Measurements from ENCODE around the gene OCIAD1.
"Not testable (repeated sequence)": the region's sequence is repeated elsewhere in the genome, so short reads cannot be mapped to it uniquely, and the experiment has no call there.

OCIAD1 gene

DNA sequence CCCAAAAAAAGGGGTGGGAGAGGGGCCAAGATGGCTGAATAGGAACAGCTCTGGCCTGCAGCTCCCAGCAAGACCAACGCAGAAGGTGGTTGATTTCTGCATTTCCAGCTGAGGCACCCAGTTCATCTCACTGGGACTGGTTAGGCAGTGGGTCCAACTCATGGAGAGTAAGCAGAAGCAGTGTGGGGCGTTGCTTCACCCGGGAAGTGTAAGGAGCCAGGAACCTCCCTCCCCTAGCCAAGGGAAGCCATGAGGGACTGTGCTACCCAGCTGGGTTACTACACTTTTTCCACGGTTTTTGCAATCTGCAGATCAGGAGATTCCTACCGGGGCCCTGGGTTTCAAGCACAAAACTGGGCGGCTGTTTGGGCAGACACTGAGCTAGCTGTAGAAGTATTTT is 13.9 kb upstream of the OCIAD1 start:
- no peak for DNase-seq (ENCODE audit: low read depth in 3 of 3, low spot score in 1 of 3)

DNA sequence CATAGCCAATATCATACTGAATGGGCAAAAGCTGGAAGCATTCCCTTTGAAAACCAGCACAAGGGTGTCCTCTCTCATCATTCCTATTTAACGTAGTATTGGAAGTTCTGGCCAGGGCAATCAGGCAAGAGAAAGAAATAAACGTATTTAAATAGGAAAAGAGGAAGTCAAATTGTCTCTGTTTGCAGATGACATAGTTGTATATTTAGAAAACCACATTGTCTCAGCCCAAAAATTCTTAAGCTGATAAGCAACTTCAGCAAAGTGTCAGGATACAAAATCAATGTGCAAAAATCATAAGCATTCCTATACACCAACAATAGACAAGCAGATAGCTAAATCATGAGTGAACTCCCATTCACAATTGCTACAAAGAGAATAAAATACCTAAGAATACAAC is 9.5 kb upstream of the OCIAD1 start:
- DNase-seq (ENCODE audit: low read depth in 3 of 3, low spot score in 1 of 3): not testable (repeated sequence)

DNA sequence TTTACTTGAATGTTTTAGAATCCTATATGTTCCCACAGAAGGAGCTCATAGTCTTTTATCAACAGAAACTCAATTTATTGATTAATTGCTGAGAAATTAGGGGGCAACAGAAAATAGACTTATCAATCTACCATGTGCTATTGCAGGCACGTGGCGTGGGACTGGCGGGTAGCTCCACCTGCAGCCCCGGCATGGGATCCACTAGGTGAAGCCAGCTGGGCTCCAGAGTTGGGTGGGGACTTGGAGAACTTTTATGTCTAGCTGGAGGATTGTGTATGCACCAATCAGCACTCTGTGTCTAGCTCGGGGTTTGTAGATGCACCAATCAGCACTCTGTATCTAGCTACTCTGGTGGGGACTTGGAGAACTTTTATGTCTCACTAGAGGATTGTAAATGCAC is 3.3 kb upstream of the OCIAD1 start:
- DNase-seq (ENCODE audit: low read depth in 3 of 3, low spot score in 1 of 3): no peak

DNA sequence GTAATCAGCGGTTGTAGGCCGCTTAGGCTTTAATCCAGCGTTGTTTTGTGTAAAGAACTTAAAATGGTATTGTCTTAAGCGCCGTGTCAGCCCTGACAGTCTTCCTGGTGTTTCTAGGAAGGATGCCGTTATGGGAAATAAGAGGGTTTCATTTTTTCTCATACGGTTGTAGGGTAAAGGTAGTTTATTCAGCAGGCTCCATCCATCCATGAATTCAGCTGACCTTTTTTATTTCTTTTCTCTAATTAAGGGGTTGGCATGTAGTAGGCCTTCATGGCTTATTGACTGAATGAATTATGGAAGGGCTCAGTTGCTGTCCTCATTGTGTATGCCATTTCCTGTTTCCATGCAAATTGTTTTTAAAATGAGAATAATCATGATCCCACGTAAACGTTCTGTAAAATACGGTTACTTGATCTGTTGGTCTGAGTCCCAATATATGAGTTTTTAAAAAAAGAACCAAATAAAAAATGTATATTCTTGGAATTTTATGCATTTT is 693 bp downstream of the OCIAD1 start:
- DNase-seq (ENCODE audit: low read depth in 3 of 3, low spot score in 1 of 3): no peak

DNA sequence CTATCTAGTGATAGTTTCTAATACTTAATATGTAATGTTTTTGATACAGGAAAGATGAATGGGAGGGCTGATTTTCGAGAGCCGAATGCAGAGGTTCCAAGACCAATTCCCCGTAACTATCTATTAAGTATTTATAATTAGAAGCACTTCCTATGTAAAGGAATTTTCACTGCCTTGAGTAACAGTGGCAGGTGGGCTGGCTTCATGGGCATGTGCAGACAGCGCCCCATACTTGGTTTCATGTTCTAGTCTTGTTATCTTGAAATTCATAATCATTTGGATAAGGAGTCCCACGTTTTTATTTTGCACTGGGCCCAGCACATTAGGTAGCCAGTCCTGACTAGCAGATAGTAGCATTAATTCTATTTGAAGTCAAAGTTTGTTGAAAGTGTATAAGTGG is 1.7 kb downstream of the OCIAD1 start:
- no peak for DNase-seq (ENCODE audit: low read depth in 3 of 3, low spot score in 1 of 3)

DNA sequence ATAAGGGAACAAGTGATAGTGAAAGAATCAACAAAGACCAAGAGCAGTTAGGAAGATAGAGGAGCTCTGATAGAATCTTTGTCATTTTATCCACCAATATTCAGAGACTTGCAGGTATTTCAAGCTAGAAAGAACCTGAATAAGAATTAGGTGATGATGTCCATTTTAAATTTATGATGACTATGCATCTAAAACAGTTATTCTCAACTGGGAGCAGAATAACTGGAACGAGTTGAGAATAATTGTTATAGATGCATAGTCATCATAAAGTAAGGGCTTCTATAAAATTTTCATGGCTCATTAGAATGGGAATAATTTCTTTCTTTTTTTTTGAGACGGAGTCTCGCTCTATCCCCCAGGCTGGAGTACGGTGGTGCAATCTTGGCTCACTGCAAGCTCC is 5.8 kb downstream of the OCIAD1 start:
- no peak for DNase-seq (ENCODE audit: low read depth in 3 of 3, low spot score in 1 of 3)

DNA sequence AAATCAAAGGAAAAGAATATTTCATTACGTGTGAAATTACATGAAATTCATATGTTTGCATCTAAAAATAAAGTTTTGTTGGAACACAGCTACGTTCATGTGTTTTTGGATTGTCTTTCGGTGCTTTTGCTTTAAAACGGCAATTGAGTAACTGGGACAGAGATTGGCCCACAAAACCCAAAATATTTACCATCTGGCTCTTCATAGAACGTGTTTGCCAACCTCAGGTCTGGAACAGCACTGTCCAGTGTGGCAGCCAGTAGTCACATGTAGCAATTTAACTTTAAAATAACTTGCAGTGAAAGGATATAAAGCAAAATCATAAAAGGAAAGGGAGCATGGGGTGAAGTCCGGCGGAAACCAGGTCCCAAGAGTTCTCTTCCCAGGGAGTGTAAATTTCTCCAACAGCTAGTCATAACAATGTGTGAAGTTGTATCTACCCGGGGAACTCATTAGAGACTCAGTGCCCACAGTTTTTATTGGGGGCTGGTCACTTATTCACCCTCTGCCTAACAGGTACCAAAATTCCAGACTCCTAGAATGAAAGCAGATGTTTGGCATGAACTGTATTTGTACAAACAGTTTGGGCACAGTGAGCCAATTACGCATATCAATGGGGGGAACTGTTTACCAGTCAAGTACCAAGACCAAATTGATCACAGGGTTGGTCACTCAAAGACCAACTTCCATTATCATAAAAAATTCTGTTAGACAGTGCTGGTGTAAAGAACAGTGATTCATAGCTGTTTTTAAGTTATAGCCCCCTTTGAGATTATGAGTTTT is 10.3 kb downstream of the OCIAD1 start:
- DNase-seq (ENCODE audit: low read depth in 3 of 3, low spot score in 1 of 3): no peak

DNA sequence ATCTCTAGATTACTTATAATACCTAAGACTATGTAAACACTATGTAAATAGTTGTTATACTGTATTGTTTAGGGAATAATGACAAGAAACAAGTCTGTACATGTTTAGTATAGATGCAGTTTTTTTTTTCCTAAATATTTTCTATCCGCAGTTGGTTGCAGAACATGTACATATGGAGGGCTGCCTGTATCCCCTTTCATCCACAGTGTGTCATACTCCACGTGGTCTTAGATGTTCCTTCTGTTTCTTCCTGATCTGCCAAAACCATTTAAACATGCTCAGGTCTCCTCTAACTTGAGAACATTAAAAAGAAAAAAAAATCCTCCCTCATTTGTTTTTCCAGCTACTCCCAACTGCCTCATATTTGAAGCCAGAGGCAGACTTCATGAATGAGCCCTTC is 14.0 kb downstream of the OCIAD1 start:
- DNase-seq (ENCODE audit: low read depth in 3 of 3, low spot score in 1 of 3): no peak

DNA sequence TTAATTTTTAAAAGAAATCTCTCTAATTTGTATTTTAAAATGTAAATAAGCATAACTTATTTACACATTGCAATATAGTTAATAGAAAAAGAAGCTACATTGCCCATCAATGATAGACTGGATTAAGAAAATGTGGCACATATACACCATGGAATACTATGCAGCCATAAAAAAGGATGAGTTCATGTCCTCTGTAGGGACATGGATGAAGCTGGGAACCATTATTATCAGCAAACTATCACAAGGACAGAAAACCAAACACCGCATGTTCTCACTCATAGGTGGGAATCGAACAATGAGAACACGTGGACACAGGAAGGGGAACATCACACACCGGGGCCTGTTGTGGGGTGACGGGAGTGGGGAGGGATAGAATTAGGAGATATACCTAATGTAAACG is 17.9 kb downstream of the OCIAD1 start:
- DNase-seq (ENCODE audit: low read depth in 3 of 3, low spot score in 1 of 3): not testable (repeated sequence)

DNA sequence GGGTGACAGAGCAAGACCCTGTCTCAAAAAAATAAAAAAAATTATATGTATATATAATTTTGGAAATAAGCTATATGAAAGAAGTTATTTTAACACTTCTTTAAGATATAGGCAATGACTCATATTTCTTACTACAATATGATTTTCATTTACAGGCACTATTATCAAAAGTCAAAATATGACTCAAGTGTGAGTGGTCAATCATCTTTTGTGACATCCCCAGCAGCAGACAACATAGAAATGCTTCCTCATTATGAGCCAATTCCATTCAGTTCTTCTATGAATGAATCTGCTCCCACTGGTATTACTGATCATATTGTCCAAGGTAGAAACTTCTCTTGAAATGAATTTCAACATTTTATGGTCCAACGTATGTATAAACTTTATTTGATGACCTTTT is 20.8 kb downstream of the OCIAD1 start:
- no peak for DNase-seq (ENCODE audit: low read depth in 3 of 3, low spot score in 1 of 3)

DNA sequence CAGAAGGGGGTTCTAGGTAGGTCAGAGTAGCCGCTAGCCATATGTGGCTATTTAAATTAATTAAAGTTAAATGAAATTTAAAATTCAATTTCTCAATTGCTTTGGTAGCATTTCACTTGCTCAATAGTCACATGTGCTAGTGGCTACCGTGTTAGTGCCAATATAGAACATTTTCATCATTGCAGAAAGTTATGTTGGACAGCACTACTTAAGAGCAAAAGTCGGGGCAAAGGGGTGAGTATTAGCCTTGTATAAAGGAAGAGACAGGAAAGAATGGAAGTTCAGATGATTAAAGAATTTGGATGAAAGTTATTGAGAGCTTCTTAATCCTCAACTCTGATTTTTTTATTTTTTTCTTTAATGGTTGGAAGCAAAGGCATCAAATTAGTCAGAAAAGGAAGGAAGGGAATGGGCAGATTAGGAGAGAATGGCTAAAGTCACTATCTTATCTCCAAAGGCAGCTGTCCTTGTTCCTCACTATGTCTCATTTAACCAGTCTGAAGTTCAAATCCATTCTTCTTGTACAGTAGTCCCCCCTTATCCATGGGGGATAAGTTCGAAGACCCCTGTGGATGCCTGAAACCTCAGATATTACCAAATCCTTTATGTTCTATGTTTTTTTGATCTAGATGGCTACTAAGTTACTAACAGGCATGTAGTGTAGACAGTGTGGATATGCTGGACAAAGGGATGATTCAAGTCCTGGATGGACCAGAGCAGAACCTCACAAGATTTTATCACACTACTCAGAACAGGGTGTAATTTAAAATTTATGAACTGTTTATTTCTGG is 22.9 kb downstream of the OCIAD1 start:
- no peak for DNase-seq (ENCODE audit: low read depth in 3 of 3, low spot score in 1 of 3)

DNA sequence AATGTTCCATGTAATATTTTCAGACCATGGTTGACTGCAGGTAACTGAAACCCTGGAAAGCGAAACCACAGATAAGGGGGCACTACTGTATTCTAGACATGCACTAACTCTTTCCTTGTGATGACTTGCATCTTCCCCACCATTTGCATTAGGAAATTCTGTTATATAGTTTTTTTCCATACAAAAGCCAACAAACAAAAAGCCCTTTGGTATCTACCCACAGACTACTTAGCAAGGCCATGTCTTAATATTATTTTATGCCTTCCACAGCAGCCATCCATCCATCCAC is 23.5 kb downstream of the OCIAD1 start:
- no peak for DNase-seq (ENCODE audit: low read depth in 3 of 3, low spot score in 1 of 3)

DNA sequence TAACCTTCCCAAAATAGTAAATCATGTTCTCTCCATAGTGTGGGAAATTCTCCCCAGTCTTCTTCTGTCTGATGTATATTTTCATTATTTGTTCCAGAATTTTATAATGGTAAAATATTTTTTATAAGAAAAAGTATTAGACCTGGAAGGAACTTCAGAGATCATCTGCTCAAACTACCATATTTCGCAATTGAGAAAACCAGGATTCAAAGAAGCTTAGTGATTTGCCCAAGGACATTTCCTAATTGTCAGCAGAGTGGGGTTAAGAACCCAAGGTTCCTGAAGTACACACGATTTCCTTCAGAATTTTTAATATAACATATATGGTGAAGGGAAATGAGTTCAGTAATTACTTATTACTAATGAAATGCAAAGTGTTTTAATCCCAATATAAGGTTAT is 24.1 kb downstream of the OCIAD1 start:
- DNase-seq (ENCODE audit: low read depth in 3 of 3, low spot score in 1 of 3): no peak

DNA sequence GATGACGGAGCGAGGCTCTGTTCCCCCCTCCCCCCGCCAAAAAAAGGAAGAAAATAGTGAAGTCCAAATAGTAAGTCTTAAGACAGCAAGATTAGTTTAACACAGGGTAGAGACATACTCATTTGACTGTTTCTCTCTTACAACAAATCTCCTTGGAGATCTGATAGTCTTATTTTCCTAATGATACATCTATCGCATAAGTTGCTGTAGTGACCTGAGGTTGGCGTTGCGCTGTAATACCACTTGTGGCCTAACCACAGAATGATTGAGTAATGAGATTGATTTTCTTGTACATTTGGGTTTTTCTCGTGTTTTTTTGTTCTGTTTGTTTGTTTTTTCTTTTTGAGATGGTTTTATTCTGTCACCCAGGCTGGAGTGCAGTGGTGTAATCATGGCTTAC is 27.2 kb downstream of the OCIAD1 start:
- DNase-seq (ENCODE audit: low read depth in 3 of 3, low spot score in 1 of 3): no peak

DNA sequence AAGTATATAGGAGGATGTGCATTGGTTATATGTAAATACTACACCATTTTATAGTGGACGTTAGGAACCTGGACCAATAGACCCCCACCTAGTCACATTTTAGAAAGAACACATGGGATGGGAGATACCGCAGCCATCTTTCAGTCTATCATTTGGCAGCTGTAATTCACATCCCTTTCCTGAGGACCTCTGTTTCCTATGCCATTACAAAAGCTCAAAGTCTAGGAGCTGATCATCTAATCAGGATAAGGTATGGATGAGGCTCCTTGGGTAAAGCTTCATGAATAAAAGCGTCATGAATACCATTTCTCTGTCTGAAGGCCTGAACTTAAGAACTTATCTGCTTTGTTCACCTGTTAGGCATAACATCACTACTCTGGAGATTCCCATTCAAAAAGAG is 31.1 kb downstream of the OCIAD1 start:
- no peak for DNase-seq (ENCODE audit: low read depth in 3 of 3, low spot score in 1 of 3)

DNA sequence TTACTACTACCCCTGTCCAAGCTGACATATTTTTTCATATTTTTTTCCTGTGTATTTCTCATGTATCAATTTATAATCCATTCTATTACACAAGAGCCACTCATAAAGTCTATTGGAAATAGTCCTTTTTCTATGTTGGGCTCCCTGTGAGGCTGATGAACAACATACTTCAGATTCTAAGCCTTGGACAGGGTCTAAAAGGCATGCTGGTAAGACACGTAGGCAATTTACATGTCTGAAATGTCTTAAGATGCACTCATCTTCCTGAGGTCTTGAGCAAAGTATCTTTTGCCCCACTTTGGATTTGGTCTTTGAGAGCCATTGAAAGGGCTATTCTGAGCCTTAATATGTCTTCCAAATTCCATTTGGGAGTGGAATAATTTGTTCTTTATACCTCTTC is 31.8 kb downstream of the OCIAD1 start:
- DNase-seq (ENCODE audit: low read depth in 3 of 3, low spot score in 1 of 3): no peak

DNA sequence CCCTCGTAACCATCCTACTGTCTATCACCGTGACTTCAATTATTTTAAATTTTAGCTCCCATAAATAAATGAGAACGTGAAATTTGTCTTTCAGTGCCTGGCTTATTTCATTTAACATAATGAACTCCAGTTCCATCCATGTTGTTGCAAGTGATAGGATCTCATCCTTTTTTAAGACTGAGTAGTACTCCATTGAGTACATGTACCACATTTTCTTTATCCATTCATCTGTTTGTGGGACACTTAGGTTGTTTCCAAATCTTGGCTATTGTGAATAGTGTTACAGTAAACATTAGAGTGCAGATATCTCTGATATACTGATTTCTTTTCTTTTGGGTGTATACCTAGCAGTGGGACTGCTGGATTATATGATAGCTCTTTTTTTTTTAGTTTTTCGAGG is 32.8 kb downstream of the OCIAD1 start:
- DNase-seq (ENCODE audit: low read depth in 3 of 3, low spot score in 1 of 3): no peak

DNA sequence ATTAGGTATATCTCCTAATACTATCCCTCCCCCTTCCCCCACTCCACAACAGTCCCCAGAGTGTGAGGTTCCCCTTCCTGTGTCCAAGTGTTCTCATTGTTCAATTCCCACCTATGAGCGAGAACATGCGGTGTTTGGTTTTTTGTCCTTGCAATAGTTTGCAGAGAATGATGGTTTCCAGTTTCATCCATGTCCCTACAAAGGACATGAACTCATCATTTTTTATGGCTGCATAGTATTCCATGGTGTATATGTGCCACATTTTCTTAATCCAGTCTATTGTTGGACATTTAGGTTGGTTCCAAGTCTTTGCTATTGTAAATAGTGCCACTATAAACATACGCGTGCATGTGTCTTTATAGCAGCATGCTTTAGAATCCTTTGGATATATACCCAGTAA is 33.8 kb downstream of the OCIAD1 start:
- not testable (repeated sequence) for DNase-seq (ENCODE audit: low read depth in 3 of 3, low spot score in 1 of 3)

DNA sequence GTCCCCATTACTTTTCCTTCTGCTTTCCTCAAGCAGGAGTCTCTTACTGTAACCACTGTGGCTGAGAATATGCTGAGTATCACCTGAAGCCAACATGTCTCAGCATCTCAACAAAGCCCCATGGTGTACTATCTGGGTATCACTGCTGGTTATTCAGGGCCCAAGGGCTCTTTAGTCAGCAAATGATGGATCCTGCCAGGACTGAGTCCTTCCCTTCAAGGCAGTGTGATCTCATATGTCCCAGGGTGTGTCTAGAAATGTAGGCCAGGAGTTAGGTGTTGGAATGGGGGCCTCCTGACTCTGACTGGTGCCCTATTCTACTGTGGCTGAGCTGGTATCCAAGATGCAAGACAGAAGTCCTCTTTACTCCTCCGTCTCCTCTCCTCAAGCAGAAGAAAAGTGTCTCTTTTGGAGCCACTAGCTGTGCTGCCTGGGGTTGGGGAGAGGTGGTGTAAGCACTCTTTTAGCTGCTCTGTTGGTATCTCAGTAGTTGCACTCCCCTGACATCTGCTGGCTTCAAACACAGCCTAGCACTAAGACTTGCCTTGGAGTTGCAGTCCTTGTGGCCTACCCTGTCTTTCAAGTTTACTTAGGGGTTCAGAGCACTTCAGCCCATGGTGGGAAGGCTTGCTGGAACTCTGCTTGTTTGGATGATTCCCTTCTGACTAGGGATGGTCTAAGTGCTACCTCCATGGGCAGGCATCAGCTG is 47.1 kb downstream of the OCIAD1 start:
- no peak for DNase-seq (ENCODE audit: low read depth in 3 of 3, low spot score in 1 of 3)

DNA sequence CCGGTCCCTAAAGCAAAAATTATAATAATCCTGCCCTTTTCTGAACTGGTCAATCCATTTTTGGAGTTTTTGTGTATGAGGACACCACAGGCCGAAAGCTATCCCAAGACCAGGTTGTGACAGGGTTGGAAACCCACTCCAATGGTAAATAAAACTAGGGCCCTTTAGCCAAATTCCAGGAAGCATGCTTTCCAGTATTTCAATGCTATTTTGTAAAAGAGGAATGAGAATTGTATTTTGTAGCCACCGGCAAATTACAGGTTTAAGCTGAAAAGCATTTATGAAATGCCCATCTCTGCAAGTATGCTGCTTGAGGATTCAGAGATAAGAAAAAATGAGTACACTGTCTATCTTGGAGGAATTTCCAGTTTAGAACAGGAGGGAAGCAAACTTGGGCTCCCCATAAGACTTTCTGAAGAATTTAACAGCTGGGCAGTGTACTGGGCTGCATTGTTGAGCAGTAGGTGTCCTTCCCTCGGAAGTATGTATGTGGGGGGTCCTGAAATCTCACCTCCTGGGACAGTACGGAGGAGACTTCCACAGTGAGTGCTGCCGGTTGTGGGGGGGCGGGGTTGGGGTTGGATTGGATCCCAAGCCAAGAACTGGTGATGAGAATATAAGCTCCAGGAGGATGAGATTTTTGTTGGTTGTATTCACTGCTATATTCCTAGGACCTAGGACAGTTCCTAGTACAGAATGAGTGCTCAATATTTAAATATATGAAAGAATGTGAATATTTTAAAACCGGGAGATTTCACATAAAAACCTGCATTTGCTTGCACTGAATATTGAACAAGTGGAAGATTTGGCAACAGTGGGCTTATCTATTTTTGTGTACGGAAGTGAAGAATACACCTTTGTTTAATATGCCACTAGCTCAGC is 48.9 kb downstream of the OCIAD1 start:
- DNase-seq (ENCODE audit: low read depth in 3 of 3, low spot score in 1 of 3): no peak

DNA sequence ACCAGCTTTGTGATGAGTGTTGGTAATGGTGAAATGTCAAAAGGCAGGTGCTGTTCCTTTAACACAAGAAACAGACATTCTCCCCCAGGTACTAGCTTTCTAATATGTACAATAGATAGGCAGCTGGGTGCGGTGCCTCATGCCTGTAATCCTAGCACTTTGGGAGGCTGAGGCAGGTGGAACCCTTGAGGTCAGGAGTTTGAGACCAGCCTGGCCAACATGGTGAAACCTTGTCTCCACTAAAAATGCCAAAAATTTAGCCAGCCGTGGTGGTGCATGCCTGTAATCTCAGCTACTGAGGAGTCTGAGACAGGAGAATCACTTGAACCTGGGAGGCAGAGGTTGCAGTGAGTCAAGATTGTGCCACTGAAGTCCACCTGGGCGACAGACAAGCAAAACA is 50.8 kb downstream of the OCIAD1 start:
- DNase-seq (ENCODE audit: low read depth in 3 of 3, low spot score in 1 of 3): not testable (repeated sequence)

All from stimulated activated CD4-positive, alpha-beta T cell treated with anti-CD3 and anti-CD28 coated beads, TNF-alpha, amount 100 ng/mL, for 1 hour (primary cell).